Colonic mucosa (tissue), 4 donors: ENCODE data around the gene TMEM43. TPM values are rescaled to one million over a fixed set of nuclear protein-coding genes. Genes with fewer than 3 reads are reported as not detected.

ENCODE experiments used
- DNase-seq: peaks from one replicate; pipeline ENCODE4 v3.0.0-alpha.2; 2020
- H3K27ac ChIP-seq: fragments of 200-600 bp; one replicate; pipeline ENCODE4 v1.8.0; 2021
- H3K27me3 ChIP-seq: fragments of 200-600 bp; one replicate; pipeline ENCODE4 v1.8.0; 2021
- H3K36me3 ChIP-seq: fragments of 200-600 bp; one replicate; pipeline ENCODE4 v1.8.0; 2021
- H3K4me1 ChIP-seq: fragments of 200-600 bp; one replicate; pipeline ENCODE4 v1.8.0; 2021; ENCODE audit warnings: mild to moderate bottlenecking
- H3K4me3 ChIP-seq: fragments of 200-600 bp; one replicate; pipeline ENCODE4 v1.8.0; 2021
- H3K9ac ChIP-seq, 2 donors: one replicate each; pipeline ENCODE4 v1.7.0; 2013; ENCODE audit warnings: control low read depth in 2 of 2, low read depth in 2 of 2, low read length in 2 of 2
- H3K9me3 ChIP-seq: fragments of 200-600 bp; one replicate; pipeline ENCODE4 v1.8.0; 2021
- CTCF ChIP-seq: fragments of 200-600 bp; IDR thresholded peaks from one replicate; pipeline ENCODE4 v1.8.0; 2022; ENCODE audit warnings: antibody characterized with exemption, mild to moderate bottlenecking
- intact Hi-C: fragments of 100-400 bp; cut with DNase I; formaldehyde crosslinking; loops from one replicate; pipeline ENCODE4 v1.14.1; 2022
- total RNA-seq, 2 donors: library from RNA; stranded (reverse); fragmentation: NEBNext Ultra II Directional in 1 of 2; extraction: Animal tissue kit (Norgen Biotek cat#: 25700) in 1 of 2; gene quantifications; one replicate each; pipeline ENCODE4 v1.2.1, GENCODE V29; 2021
- donor health status: healthy.
- donor health status: DM: no; HTN: no; CAD: no.
- donor health status: DM: no; HTN: no; CAD: no.

Gene TMEM43
- total RNA-seq, 2 donors from 2014 or later: 25.4 to 31.1 TPM

- Histone ChIP-seq H3K27me3 (no peaks in the 10 kb centered on the region), H3K27ac (peak overlapping the region; percentile 88), H3K36me3 (no peaks in the 10 kb centered on the region), H3K4me1 (peaks cover 14% of the 10 kb centered on the region), H3K4me3 (peak overlapping the region; percentile 80), H3K9me3 (no peaks in the 10 kb centered on the region), H3K9ac (peak overlapping the region; percentile 58 to 96)
- no peak for TF ChIP-seq CTCF
- peak; percentile 80 for DNase-seq
- intact Hi-C loops: loop anchor here (5.0 kb wide), 1 partner anchor 53 kb away; the partner anchor contains the start of genes LSM3 and XPC
Measured at GRCh38 chr3:14124223-14124614, 633 bp upstream of the TMEM43 start.

- intact Hi-C loops: no loop called here
- H3K4me3 ChIP-seq: peak overlapping the region; percentile 80
- H3K27ac ChIP-seq: peak overlapping the region; percentile 88
- H3K27me3 ChIP-seq: no peaks in the 10 kb centered on the region
- H3K36me3 ChIP-seq: no peaks in the 10 kb centered on the region
- H3K4me1 ChIP-seq: peaks cover 14% of the 10 kb centered on the region
- no peak for TF ChIP-seq CTCF
- H3K9me3 ChIP-seq: no peaks in the 10 kb centered on the region
- DNase-seq: peak; percentile 80
- H3K9ac ChIP-seq: peak overlapping the region; percentile 88 to 96
Measured at GRCh38 chr3:14125193-14126016, 553 bp downstream of the TMEM43 start.

GRCh38 chr3:14126017-14126886 lies 1.4 kb downstream of the TMEM43 start:
- no peak for DNase-seq
- intact Hi-C loops: no loop called here

GRCh38 chr3:14126887-14127505 lies 2.1 kb downstream of the TMEM43 start:
- TF ChIP-seq CTCF: no peak
- Histone ChIP-seq H3K9me3 (no peaks in the 10 kb centered on the region), H3K4me3 (no peak overlapping the region), H3K4me1 (peaks cover 14% of the 10 kb centered on the region), H3K27ac (no peak overlapping the region), H3K9ac (peak overlapping the region in 1 of 2 donors; percentile 96), H3K36me3 (peaks cover 5% of the 10 kb centered on the region), H3K27me3 (no peaks in the 10 kb centered on the region)
- DNase-seq: peak; percentile 14
- intact Hi-C loops: no loop called here

More at GRCh38 chr3:14126017-14126886, 1.4 kb downstream of the TMEM43 start:
- no peak for TF ChIP-seq CTCF
- peaks cover 3% of the 10 kb centered on the region for H3K36me3 ChIP-seq
- peak overlapping the region; percentile 88 to 96 for H3K9ac ChIP-seq
- H3K9me3 ChIP-seq: no peaks in the 10 kb centered on the region
- H3K27me3 ChIP-seq: no peaks in the 10 kb centered on the region
- peak overlapping the region; percentile 88 for H3K27ac ChIP-seq
- peak overlapping the region; percentile 80 for H3K4me3 ChIP-seq
- H3K4me1 ChIP-seq: peaks cover 14% of the 10 kb centered on the region

- intact Hi-C loops: no loop called here
- TF ChIP-seq CTCF: no peak
- no peak overlapping the region for H3K27ac ChIP-seq
- peaks cover 14% of the 10 kb centered on the region for H3K4me1 ChIP-seq
- H3K36me3 ChIP-seq: peaks cover 5% of the 10 kb centered on the region
- no peaks in the 10 kb centered on the region for H3K27me3 ChIP-seq
- no peak overlapping the region for H3K4me3 ChIP-seq
- no peak overlapping the region for H3K9ac ChIP-seq
- no peak for DNase-seq
- no peaks in the 10 kb centered on the region for H3K9me3 ChIP-seq
Measured at GRCh38 chr3:14127516-14128161, 2.8 kb downstream of the TMEM43 start.
